Adrenal gland (tissue), 5 donors: ENCODE measurements around the gene UBE2D2.
A peak's percentile ranks its signal among the peaks of the same experiment; 100 is the strongest.

Experiments used
- POLR2A ChIP-seq, 2 donors: fragments of 450-650 bp; IDR thresholded peaks; one replicate each; pipeline ENCODE4 v1.6.1; 2017; ENCODE audit warnings: antibody characterized with exemption in 2 of 2, mild to moderate bottlenecking in 2 of 2, moderate library complexity in 1 of 2
- TF ChIP-seq, protein P1 (sequence below), 6 experiments: fragments of 450-650 bp in 4 of 6; fragments of 200-600 bp in 2 of 6; sonication (generic) in 1 of 6; IDR thresholded peaks; 1 replicate in 5 of 6; 2 replicates in 1 of 6; pipeline versions ENCODE4 v1.5.1 to v1.8.0; 2016 to 2021; ENCODE audit warnings: antibody characterized with exemption in 6 of 6, mild to moderate bottlenecking in 2 of 6, moderate library complexity in 1 of 6
- donor health status: DM: no; HTN: no; CAD: no.

DNA sequence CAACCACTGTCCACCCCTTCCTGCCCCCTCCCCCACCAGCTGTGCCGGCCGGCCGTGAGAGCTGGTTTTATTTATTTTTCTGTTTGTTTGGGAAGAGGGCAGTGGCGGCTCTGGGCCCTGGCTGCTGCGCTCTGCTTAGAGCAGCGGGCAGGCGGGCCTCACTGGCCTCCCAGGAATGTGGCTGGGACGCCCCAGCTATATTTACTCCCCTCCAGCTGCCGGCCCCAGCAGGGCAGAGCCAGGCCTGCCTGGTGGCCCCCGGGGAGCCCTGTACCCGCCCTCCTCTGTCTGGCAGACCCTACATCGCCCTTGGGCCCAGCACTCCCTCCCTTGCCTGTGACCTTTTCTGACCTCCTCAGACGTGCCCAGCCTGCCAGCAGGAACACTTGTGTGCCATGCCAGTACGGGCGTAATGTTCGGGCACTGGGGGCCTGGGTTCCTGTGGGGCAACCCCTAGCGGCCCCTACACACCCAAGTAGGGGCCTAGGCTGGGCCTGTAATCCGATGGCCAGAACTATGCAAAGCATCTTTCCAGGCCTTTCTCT is 94.7 kb downstream of the UBE2D2 start:
- TF ChIP-seq, protein P1, sequence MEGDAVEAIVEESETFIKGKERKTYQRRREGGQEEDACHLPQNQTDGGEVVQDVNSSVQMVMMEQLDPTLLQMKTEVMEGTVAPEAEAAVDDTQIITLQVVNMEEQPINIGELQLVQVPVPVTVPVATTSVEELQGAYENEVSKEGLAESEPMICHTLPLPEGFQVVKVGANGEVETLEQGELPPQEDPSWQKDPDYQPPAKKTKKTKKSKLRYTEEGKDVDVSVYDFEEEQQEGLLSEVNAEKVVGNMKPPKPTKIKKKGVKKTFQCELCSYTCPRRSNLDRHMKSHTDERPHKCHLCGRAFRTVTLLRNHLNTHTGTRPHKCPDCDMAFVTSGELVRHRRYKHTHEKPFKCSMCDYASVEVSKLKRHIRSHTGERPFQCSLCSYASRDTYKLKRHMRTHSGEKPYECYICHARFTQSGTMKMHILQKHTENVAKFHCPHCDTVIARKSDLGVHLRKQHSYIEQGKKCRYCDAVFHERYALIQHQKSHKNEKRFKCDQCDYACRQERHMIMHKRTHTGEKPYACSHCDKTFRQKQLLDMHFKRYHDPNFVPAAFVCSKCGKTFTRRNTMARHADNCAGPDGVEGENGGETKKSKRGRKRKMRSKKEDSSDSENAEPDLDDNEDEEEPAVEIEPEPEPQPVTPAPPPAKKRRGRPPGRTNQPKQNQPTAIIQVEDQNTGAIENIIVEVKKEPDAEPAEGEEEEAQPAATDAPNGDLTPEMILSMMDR (IDR thresholded peaks at IDR 0.05): no peak
- peak in 1 of 2 donors; percentile 51 for TF ChIP-seq POLR2A (IDR thresholded peaks at IDR 0.05)
